Measurements from ENCODE around the gene TSTD2. TPM values are rescaled to one million over a fixed set of nuclear protein-coding genes. Genes with fewer than 3 reads are reported as not detected.

The TSTD2 gene
- total and polyA plus RNA-seq, 2 donors from 2014 or later, result 9.0 to 23.4 TPM

GRCh38 chr9:97553841-97554240, 79.3 kb downstream of the TSTD2 start:
- no peaks in the 10 kb centered on the region for H3K36me3 ChIP-seq (ENCODE audit: control insufficient read depth in 2 of 3, insufficient read depth in 3 of 3, low read length in 3 of 3)
- no peaks in the 10 kb centered on the region for H3K9me3 ChIP-seq (ENCODE audit: control insufficient read depth in 2 of 3, insufficient read depth in 1 of 3, low read length in 3 of 3)
- no peak overlapping the region for H3K9ac ChIP-seq (ENCODE audit: low read length in 3 of 3)
- DNase-seq (no peak), FAIRE-seq (no peak)
- intact Hi-C loops (cut with DNase I), result no loop called here
- no peaks in the 10 kb centered on the region for H3K27me3 ChIP-seq (ENCODE audit: control insufficient read depth, insufficient read depth, low read length)
- no peak for TF ChIP-seq CTCF (IDR thresholded peaks at IDR 0.05; ENCODE audit: borderline replicate concordance, extremely low read depth, insufficient read depth)
- H3K4me1 ChIP-seq (ENCODE audit: control insufficient read depth in 2 of 3, insufficient read depth in 2 of 3, low read depth in 1 of 3, low read length in 3 of 3), result peaks cover 0 to 5% (median 3%) of the 10 kb centered on the region in 3 donors
- no peak overlapping the region for H3K27ac ChIP-seq (ENCODE audit: low read depth in 2 of 2, low read length in 2 of 2)
- no peak overlapping the region for H3K4me3 ChIP-seq (ENCODE audit: low read length in 3 of 3)

DNA sequence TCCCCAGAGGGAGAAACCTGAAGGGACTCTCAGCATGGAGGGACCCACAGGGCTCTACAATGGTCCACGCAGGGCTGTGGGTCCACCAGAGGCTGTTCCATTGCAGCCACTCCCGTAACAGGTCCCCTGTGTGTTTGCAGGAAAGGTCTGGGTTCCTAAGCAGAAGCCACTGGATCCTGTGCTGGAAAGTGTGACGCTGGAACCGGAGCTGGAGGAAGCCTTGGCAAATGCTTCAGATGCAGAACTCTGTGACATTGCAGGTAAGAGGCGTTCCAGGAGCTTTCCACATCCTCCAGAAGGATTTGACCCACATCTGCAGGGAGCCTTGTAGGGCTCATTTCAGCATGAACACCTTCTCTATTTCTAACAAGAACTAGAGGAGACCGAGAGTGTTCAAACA, 80.0 kb downstream of the TSTD2 start:
- H3K36me3 ChIP-seq (ENCODE audit: control insufficient read depth in 2 of 3, insufficient read depth in 3 of 3, low read length in 3 of 3), result no peaks in the 10 kb centered on the region
- peaks cover 0 to 5% (median 3%) of the 10 kb centered on the region in 3 donors for H3K4me1 ChIP-seq (ENCODE audit: control insufficient read depth in 2 of 3, insufficient read depth in 2 of 3, low read depth in 1 of 3, low read length in 3 of 3)
- no peak for TF ChIP-seq CTCF (IDR thresholded peaks at IDR 0.05; ENCODE audit: borderline replicate concordance, extremely low read depth, insufficient read depth)
- no peaks in the 10 kb centered on the region for H3K27me3 ChIP-seq (ENCODE audit: control insufficient read depth, insufficient read depth, low read length)
- no peak for DNase-seq
- H3K4me3 ChIP-seq (ENCODE audit: low read length in 3 of 3), result no peak overlapping the region
- H3K9me3 ChIP-seq (ENCODE audit: control insufficient read depth in 2 of 3, insufficient read depth in 1 of 3, low read length in 3 of 3), result no peaks in the 10 kb centered on the region
- FAIRE-seq, result no peak
- H3K9ac ChIP-seq (ENCODE audit: low read length in 3 of 3), result no peak overlapping the region
- H3K27ac ChIP-seq (ENCODE audit: low read depth in 2 of 2, low read length in 2 of 2), result no peak overlapping the region
- intact Hi-C loops (cut with DNase I), result no loop called here

- Histone ChIP-seq H3K9ac (ENCODE audit: low read length in 3 of 3) (no peak overlapping the region), H3K27me3 (ENCODE audit: control insufficient read depth, insufficient read depth, low read length) (no peaks in the 10 kb centered on the region), H3K36me3 (ENCODE audit: control insufficient read depth in 2 of 3, insufficient read depth in 3 of 3, low read length in 3 of 3) (no peaks in the 10 kb centered on the region), H3K27ac (ENCODE audit: low read depth in 2 of 2, low read length in 2 of 2) (no peak overlapping the region), H3K9me3 (ENCODE audit: control insufficient read depth in 2 of 3, insufficient read depth in 1 of 3, low read length in 3 of 3) (no peaks in the 10 kb centered on the region), H3K4me1 (ENCODE audit: control insufficient read depth in 2 of 3, insufficient read depth in 2 of 3, low read depth in 1 of 3, low read length in 3 of 3) (no peaks in the 10 kb centered on the region), H3K4me3 (ENCODE audit: low read length in 3 of 3) (no peak overlapping the region)
- FAIRE-seq (no peak), DNase-seq (no peak)
- TF ChIP-seq CTCF (IDR thresholded peaks at IDR 0.05; ENCODE audit: borderline replicate concordance, extremely low read depth, insufficient read depth), result no peak
- intact Hi-C loops (cut with DNase I), result no loop called here
Measured at GRCh38 chr9:97551308-97551707, 81.9 kb downstream of the TSTD2 start.

DNA sequence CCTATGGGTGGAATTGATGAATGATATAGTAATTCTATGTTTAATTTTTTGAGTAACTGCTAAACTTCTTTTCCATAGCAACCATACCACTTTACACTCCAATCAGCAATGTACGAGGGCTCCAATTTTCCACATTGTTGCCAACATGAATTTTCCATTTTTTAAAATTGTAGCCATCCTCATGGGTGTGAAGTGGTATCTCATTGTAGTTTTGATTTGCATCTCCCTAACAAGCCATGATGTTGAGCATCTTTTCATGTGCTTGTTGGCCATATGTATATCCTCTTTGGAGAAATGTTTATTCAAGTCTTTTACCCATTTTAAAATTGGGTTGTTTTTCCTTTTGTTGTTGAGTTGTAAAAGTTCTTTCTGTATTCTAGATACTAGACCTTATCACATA, 82.8 kb downstream of the TSTD2 start:
- Histone ChIP-seq H3K9ac (ENCODE audit: low read length in 3 of 3) (no peak overlapping the region), H3K4me3 (ENCODE audit: low read length in 3 of 3) (no peak overlapping the region), H3K27me3 (ENCODE audit: control insufficient read depth, insufficient read depth, low read length) (no peaks in the 10 kb centered on the region), H3K9me3 (ENCODE audit: control insufficient read depth in 2 of 3, insufficient read depth in 1 of 3, low read length in 3 of 3) (no peaks in the 10 kb centered on the region), H3K27ac (ENCODE audit: low read depth in 2 of 2, low read length in 2 of 2) (no peak overlapping the region), H3K36me3 (ENCODE audit: control insufficient read depth in 2 of 3, insufficient read depth in 3 of 3, low read length in 3 of 3) (no peaks in the 10 kb centered on the region), H3K4me1 (ENCODE audit: control insufficient read depth in 2 of 3, insufficient read depth in 2 of 3, low read depth in 1 of 3, low read length in 3 of 3) (no peaks in the 10 kb centered on the region)
- FAIRE-seq (no peak), DNase-seq (no peak)
- no peak for TF ChIP-seq CTCF (IDR thresholded peaks at IDR 0.05; ENCODE audit: borderline replicate concordance, extremely low read depth, insufficient read depth)
- intact Hi-C loops (cut with DNase I), result no loop called here
